ENCODE measurements around the gene WBP1.
A peak's percentile ranks its signal among the peaks of the same experiment; 100 is the strongest.

WBP1 gene

DNA sequence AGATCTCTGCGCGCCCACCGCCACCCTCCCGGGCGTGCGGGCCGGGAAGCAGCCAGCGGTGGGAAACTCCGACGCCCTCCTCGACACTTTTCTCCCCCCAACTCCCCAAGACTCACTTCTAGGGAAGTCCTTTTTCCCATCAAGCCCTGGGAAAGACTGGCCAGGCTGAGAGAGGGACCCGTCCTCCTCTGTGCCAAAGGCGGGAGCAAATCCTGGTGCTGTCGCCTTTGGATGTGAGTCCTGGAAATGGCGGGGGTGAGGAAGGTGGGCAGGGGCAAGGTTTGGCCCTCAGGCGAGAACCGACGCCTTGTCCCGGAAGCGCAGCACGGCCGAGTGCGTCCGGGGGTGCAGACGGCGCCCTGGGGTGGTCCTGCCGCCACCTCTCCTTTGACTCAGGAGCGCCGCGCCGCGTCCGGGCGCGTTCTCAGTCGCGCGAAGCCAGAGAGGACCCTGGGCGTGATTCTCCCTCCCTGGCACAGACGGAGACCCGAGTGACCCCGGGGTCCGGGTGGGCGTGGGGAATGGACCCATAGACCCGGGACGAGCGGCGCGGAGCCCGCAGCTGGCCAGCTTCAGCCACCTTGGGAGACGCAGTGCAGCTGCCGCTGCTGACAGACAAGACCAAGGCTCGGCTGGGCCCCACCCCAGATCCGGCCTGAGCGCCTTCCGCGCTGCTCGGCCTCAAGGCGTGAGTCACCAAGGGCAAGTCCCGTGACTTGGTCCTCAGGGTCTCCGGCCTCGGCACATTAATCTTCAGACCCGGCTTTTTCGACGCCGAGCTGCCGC is 44.7 kb downstream of the WBP1 start:
- no peak for DNase-seq (ENCODE audit: low read depth in 2 of 2)

DNA sequence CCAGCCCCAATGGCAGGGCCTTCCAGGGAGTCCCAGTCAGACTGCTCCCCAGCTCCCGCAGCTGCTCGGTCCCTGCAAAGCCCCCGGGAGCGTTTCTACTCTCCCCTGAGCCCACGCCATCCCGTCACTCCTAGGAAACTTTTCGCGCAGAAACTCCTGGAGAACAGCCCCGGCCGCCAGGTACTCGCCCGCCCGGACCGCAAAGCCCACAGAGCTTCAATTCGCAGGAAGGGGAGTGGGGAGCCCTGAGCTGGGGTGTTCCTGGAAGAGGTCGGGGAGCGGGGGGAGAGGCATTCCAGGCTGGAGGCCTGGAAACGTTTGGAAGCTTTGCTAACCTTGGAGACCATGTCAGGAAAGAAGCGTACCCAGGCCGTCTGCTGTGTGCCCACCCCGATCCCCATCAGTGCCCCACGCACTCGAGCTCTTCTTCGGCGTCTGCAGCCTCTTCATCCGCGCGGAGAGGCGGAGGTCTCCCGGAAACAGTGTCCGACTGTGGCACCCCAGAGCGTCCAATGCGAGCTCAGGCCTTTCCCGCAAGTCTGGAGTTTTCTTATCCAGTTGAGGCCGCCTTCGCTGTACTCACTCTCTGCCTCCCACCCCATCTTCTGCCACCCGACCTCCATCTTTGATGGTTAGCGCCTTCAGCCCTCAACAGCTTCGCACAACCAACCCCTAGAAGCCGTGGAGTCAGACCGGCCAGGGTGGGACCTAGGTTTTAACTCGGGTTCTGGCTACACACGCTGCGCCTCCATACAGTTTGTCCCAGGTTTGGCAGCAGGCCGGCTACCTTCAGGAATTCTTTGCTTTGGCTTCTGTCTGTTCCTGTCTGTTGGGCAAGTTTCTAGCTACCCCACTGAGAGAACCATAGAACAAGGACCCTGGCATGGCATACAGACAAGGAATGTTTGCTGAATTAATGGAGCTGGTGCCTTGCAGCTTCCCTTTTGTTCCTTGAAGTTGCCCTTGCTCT is 45.6 kb downstream of the WBP1 start:
- no peak for DNase-seq (ENCODE audit: low read depth in 2 of 2)

DNA sequence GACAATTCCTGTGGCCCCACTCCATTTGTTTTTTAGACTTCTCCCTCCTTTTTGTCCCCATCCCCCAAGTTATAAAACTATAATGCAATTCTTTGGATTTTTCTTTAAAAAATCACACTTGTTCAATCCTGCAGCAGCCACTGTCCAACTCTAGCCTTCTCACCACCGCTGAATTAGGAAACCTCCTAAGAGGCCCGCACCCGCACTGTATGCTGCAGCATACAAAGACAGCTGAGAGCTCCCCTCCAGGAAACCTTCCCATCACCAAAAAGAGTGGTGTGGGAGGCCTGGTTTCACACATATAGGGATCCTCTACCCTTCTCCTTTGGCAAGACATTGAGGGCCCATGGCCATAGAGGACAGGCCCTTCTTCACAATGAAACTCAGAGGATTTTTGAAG is 46.4 kb downstream of the WBP1 start:
- DNase-seq (ENCODE audit: low read depth in 2 of 2) = no peak

DNA sequence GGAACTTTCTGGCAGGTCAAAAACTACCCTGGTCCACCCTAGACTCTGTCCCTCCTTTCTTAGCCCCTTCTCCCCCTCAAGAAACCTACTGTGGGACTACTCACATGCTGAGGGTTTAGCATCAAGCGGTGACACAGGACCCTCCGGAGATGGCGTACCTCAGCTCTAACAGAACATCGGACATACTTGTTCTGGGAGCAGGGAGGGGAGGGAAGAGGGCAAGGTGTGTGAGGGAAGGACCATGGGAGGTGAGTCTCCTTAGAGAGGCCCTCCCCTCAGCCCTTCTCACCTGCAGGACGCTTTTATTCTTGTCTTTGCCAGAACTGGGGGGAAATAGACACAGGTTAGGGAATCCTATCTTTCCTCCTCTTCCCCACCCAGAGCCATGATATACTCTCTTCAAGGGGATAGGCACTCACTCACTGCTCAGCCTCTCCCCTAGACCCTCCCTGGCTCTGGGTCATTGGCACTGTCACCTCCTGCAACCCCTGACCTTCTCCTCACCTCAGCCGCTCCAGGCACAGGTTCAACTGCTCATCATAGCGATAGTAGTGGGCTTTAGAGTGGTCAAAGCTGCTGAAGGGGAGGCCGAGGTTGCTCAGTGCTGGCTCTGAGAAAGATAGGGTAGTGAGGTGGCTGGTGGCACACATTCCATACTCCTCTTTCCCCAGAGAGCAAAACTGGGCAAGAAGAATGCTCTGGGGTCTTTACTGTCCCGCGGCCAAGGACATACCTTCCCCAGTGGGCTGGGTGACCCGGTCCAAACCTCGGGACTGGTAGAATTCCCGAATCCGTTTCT is 47.4 kb downstream of the WBP1 start:
- DNase-seq (ENCODE audit: low read depth in 2 of 2) = no peak

DNA sequence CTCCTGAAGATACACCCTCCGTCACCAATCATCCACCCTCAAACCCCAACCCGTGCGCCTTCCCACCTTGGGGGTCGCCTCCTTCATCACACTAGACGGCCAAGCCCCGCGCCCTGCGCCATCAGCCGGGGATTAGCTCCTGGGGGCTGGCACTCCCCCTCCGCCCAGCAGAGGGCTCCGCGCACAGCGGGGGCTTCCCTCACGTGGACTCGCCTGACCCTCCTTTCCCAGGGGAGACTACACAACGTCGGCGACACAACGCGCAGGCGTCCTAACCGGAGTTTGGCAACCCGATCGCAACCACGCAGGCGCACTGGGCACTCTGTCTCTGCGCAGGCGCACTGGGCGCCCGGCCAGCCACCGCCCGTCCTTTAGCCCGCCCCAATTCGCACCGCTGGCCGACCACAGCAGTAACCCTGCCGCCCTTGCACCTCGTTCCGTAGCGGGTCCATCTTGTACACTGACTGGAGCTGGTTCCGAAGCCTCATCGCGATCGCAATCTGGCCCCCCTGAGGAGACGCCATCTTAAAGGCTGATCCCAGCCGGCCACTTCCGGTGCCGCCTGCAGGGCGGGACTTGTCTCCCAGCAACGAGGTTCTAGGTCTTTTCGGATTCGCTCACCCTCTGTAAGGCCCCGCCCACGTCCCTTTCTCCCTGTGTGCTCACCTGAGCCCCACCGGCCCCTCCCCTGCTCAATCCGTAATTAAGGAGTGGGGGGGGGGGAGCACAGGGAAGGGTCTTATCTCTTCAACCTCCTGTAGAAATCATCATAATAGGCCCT is 49.1 kb downstream of the WBP1 start, which contains the start of gene PCGF1:
PCGF1 (minus strand) TSS at position 551 of the 781 bp plus-strand sequence; CDS start at position 524, 27 bp downstream.
- DNase-seq (ENCODE audit: low read depth in 2 of 2) = peak; percentile 99

DNA sequence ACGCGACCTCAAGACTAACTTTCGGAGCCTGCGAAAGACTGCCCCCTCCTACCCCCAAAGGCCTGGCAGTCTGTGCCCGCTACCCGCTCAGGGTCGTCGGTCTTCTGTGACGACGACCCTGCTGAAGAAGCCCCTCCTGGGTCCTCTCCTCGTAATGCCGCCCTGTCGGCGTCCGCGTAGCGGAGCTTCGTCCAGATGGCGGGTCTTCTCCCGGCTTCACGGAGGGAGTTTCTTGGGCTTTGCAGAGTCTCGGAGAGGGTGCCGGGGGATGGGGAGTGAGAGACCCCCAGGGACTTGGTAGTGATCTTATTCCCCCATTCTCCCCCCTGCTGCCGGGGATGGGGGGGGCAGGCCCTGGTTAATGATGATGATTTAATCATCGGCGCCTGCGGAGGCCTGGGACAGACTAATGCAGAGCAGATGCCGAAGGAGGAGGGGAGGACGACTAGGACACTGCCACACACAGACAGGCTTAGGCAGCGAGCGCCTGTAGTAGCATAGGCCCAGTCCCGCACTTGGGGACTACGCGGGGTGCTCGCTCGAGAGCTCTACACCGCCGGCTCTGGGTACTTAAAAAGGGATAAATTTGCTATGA is 49.8 kb downstream of the WBP1 start:
- no peak for DNase-seq (ENCODE audit: low read depth in 2 of 2)

DNA sequence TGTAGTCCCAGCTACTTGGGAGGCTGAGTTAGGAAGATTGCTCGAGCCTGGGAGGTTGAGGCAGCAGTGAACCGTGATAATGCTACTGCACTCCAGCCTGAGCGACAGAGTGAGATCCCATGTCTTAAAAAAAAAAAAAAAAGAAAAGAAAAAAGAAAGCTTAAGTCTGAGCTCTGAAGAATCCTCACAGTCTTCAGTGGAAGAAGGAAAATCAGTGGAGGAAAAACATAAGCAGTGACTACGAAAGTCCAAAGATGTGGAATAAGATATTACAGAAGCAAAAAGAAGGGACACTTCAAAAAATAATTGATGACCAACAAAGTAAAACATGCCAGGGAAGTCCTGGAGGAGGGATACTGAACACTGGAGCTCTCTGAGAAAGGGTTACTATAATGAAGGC is 52.0 kb downstream of the WBP1 start:
- no peak for DNase-seq (ENCODE audit: low read depth in 2 of 2)
